ENCODE data around the gene ZNF773. TPM values are rescaled to one million over a fixed set of nuclear protein-coding genes. Genes with fewer than 3 reads are reported as not detected.

Gene ZNF773
- total RNA-seq, 1 experiment from 2014 or later, result 12.1 TPM

DNA sequence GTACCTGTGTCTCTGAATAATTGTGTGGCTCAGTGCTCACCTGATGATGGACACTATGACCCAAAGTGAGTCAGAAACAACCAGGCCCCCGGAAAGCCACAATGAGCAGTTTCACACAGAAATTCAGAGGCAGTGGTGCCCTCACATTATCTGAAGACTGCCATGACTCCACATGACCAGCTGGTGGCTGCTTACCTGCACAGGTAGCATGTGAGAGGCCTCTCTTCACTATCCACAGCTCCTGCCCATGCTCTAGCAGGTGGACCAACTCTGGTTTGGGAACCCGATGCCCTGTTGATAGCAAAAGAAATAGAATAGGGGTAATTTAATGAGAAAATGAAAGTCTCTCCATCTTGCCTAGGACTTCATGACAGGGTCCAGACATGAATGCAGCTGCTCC lies 52.7 kb downstream of the ZNF773 start:
- no peak overlapping the region for H3K4me2 ChIP-seq
- POLR2A ChIA-PET (ENCODE audit: unreplicated experiment), result no interaction called here
- no peak for DNase-seq
- intact Hi-C loops (cut with micrococcal nuclease; ENCODE audit: unreplicated experiment), result no loop called here
- no peaks in the 10 kb centered on the region for H4K20me1 ChIP-seq (ENCODE audit: insufficient read depth)
- peaks cover 88% of the 10 kb centered on the region for H3K36me3 ChIP-seq (ENCODE audit: low read depth)
- H3K27ac ChIP-seq, result no peak overlapping the region
- no peak overlapping the region for H2AFZ ChIP-seq
- H3F3A ChIP-seq (ENCODE audit: insufficient read depth, low read depth), result peaks cover 4% of the 10 kb centered on the region; the same call in 1 of the 2 replicates
- H3K79me2 ChIP-seq (ENCODE audit: low read depth), result peaks cover 2% of the 10 kb centered on the region; the same call in 1 of the 2 replicates
- CTCF ChIA-PET, result no interaction called here
- no TSS peak for BruUV-seq (replicated peaks)
- peaks cover 64% of the 10 kb centered on the region for H3K9me3 ChIP-seq (ENCODE audit: insufficient read depth, low read depth)
- no peaks in the 10 kb centered on the region for H3K9me2 ChIP-seq (ENCODE audit: insufficient read depth)
- TF ChIP-seq, protein P1, sequence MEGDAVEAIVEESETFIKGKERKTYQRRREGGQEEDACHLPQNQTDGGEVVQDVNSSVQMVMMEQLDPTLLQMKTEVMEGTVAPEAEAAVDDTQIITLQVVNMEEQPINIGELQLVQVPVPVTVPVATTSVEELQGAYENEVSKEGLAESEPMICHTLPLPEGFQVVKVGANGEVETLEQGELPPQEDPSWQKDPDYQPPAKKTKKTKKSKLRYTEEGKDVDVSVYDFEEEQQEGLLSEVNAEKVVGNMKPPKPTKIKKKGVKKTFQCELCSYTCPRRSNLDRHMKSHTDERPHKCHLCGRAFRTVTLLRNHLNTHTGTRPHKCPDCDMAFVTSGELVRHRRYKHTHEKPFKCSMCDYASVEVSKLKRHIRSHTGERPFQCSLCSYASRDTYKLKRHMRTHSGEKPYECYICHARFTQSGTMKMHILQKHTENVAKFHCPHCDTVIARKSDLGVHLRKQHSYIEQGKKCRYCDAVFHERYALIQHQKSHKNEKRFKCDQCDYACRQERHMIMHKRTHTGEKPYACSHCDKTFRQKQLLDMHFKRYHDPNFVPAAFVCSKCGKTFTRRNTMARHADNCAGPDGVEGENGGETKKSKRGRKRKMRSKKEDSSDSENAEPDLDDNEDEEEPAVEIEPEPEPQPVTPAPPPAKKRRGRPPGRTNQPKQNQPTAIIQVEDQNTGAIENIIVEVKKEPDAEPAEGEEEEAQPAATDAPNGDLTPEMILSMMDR (conservative IDR thresholded peaks at IDR 0.05), result no peak
- TF ChIP-seq EZH2 (IDR thresholded peaks at IDR 0.05; ENCODE audit: low read depth), result no peak
- no peak overlapping the region for H3K4me3 ChIP-seq
- no peaks in the 10 kb centered on the region for H3K4me1 ChIP-seq (replicated peaks; ENCODE audit: insufficient read depth)
- no peaks in the 10 kb centered on the region for H3K27me3 ChIP-seq (ENCODE audit: insufficient read depth, low read depth)

DNA sequence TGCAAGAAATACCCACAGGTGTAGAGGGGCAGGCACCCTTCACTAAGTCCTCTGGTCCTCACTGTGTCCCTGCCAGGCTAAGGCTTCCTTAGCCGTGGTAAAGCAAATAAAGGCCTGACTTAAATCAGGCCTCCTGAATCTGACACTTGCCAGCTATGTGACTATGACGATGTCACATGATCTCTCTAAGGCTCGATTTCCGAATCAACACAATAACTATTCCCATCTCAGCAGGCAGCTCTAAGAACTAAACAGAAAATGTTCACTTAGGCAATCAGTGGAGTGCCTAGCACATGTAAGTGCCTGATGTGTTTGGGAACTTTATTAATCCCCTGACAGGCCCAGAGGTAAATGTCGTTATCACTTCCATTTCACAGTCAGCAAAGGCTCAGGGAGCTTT lies 57.9 kb downstream of the ZNF773 start:
- BruUV-seq (replicated peaks), result no TSS peak
- Histone ChIP-seq H2AFZ (no peak overlapping the region), H3F3A (ENCODE audit: insufficient read depth, low read depth) (0 out of 2 replicates have a peak, but pooled peaks cover 18% of the 10 kb centered on the region), H3K79me2 (ENCODE audit: low read depth) (peaks cover 23% of the 10 kb centered on the region), H3K9me2 (ENCODE audit: insufficient read depth) (no peaks in the 10 kb centered on the region), H3K4me2 (0 out of 2 replicates have a peak overlapping the region, but pooled peaks have one; percentile 97), H3K4me1 (replicated peaks; ENCODE audit: insufficient read depth) (peaks cover 13% of the 10 kb centered on the region), H3K27me3 (ENCODE audit: insufficient read depth, low read depth) (no peaks in the 10 kb centered on the region), H3K36me3 (ENCODE audit: low read depth) (peaks cover 45% of the 10 kb centered on the region), H3K27ac (no peak overlapping the region), H3K9me3 (ENCODE audit: insufficient read depth, low read depth) (peaks cover 50% of the 10 kb centered on the region), H3K4me3 (peak overlapping the region; percentile 90; the same call in 1 of the 2 replicates), H4K20me1 (ENCODE audit: insufficient read depth) (no peaks in the 10 kb centered on the region)
- DNase-seq, result no peak
- intact Hi-C loops (cut with micrococcal nuclease; ENCODE audit: unreplicated experiment), result loop anchor here (2.0 to 5.0 kb wide), 2 partner anchors 31 to 75 kb away; partner anchors contain the start of genes ZNF211 and ZNF549
- TF ChIP-seq, protein P1 (conservative IDR thresholded peaks at IDR 0.05), result no peak
- TF ChIP-seq EZH2 (IDR thresholded peaks at IDR 0.05; ENCODE audit: low read depth), result no peak
- ChIA-PET POLR2A (ENCODE audit: unreplicated experiment) (no interaction called here), CTCF (no interaction called here)

Other genes with a start within 250 kb of the ZNF773 start
- 84.0 and 94.2 TPM in 2 replicates for gene ZNF460, start 219.5 kb upstream of the ZNF773 start, total RNA-seq (2021)
- gene ZNF543, start 179.5 kb upstream of the ZNF773 start, total RNA-seq (2021), result 8.9 and 9.5 TPM in 2 replicates
- gene ZNF304, start 148.7 kb upstream of the ZNF773 start, total RNA-seq (2021), result 10.9 and 11.4 TPM in 2 replicates
- 14.1 and 15.3 TPM in 2 replicates for gene TRAPPC2B, start 136.4 kb upstream of the ZNF773 start, total RNA-seq (2021)
- gene ZNF547, start 136.4 kb upstream of the ZNF773 start, total RNA-seq (2021), result 3.1 and 6.0 TPM in 2 replicates
- 18.0 and 18.2 TPM in 2 replicates for gene ZNF548, start 110.1 kb upstream of the ZNF773 start, total RNA-seq (2021)
- gene ZNF17, start 88.8 kb upstream of the ZNF773 start, total RNA-seq (2021), result 10.5 TPM in 2 replicates
- 17.9 and 19.4 TPM in 2 replicates for gene ZNF749, start 64.6 kb upstream of the ZNF773 start, total RNA-seq (2021)
- gene VN1R1, start 42.8 kb upstream of the ZNF773 start, total RNA-seq (2021), result 0.70 and 0.98 TPM in 2 replicates
- gene ZNF772, start 22.4 kb upstream of the ZNF773 start, total RNA-seq (2021), result 8.3 and 9.1 TPM in 2 replicates
- gene ZNF419, start 12.2 kb upstream of the ZNF773 start, total RNA-seq (2021), result 12.9 and 15.2 TPM in 2 replicates
- 5.2 and 6.5 TPM in 2 replicates for gene ZNF549, start 27.4 kb downstream of the ZNF773 start, total RNA-seq (2021)
- 18.2 and 19.8 TPM in 2 replicates for gene ZNF550, start 59.9 kb downstream of the ZNF773 start, total RNA-seq (2021)
- 4.8 and 5.6 TPM in 2 replicates for gene ZNF416, start 79.0 kb downstream of the ZNF773 start, total RNA-seq (2021)
- gene ZIK1, start 84.2 kb downstream of the ZNF773 start, total RNA-seq (2021), result 2.2 TPM in 2 replicates
- 9.5 and 10.5 TPM in 2 replicates for gene ZNF530, start 99.9 kb downstream of the ZNF773 start, total RNA-seq (2021)
- 16.5 and 19.1 TPM in 2 replicates for gene ZNF134, start 114.3 kb downstream of the ZNF773 start, total RNA-seq (2021)
- 7.9 and 11.4 TPM in 2 replicates for gene ZNF211, start 133.2 kb downstream of the ZNF773 start, total RNA-seq (2021)
- gene ZSCAN4, start 169.0 kb downstream of the ZNF773 start, total RNA-seq (2021), result not detected in 2 replicates
- 9.6 and 9.8 TPM in 2 replicates for gene ZNF551, start 182.0 kb downstream of the ZNF773 start, total RNA-seq (2021)
- gene ZNF154, start 209.3 kb downstream of the ZNF773 start, total RNA-seq (2021), result 0.17 and 0.20 TPM in 2 replicates
- gene ZNF671, start 227.7 kb downstream of the ZNF773 start, total RNA-seq (2021), result 0.83 and 1.4 TPM in 2 replicates
- gene ZNF776, start 246.9 kb downstream of the ZNF773 start, total RNA-seq (2021), result 16.9 and 17.8 TPM in 2 replicates

All from PC-9 (cell line).